Anterior cingulate cortex (tissue), 58 donors: Measurements from ENCODE around the gene GPR150.

Source experiments
- DNase-seq, 58 donors: peaks; one replicate each; lab custom pipeline; 2025; lab: John Stamatoyannopoulos, UW

Gene GPR150

DNA sequence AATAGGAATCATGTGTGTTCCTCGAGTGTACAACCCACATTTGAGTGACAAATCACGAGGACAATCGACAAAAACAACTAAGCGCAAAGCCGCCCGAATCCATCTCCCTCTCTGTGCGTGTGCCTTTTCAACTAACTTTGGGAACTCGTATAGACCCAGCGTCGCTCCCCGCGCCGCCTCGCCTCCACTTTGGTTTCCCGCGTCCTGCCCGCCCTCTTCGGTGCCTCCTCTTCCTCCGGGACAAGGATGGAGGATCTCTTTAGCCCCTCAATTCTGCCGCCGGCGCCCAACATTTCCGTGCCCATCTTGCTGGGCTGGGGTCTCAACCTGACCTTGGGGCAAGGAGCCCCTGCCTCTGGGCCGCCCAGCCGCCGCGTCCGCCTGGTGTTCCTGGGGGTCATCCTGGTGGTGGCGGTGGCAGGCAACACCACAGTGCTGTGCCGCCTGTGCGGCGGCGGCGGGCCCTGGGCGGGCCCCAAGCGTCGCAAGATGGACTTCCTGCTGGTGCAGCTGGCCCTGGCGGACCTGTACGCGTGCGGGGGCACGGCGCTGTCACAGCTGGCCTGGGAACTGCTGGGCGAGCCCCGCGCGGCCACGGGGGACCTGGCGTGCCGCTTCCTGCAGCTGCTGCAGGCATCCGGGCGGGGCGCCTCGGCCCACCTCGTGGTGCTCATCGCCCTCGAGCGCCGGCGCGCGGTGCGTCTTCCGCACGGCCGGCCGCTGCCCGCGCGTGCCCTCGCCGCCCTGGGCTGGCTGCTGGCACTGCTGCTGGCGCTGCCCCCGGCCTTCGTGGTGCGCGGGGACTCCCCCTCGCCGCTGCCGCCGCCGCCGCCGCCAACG, at the start of gene GPR150:
Gene GPR150, plus strand, starts transcription at position 58 of the 840 bp plus-strand sequence. Its CDS starts 189 bp downstream, at position 247.
- peak in 27 of 58 donors; percentile 9 to 45 (median 21) for DNase-seq

DNA sequence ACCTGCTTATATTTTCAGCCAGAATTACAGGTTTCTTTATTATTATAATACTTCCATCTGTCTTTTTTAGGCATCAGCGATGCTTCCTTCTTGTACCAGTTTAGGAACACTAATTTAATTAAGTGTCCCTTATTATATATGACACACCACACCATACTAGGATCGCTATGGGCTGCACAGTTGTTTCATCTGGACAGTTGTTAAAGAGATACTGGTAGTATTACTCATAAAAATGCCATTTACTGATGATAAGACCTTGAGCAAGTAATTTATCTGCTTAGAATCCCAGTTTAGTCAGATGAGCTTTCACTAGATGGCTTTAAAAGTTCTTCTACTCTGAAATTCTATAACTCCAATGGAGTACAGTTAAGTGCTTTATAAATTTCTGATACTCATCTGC, 47.9 kb upstream of the GPR150 start:
- DNase-seq = no peak

GRCh38 chr5:95581576-95581975, 38.3 kb upstream of the GPR150 start:
- no peak for DNase-seq

DNA sequence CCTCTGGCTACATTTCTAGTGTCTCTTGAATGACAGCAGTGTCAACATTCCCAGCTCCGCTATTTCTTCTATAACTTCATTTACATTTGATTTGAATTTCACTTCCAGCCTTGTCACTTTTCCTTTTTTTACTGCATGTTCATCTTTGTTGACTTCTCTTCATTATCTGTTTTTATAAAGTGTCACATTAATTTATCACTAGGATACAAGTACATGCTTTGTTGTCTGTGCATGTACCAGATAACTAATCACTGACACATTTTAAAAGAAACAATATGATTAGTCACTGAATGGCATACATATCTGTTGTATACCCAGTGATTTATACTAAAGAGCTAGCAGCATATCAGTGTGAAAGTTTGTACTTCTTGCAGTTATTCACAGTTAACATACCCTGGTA, 35.9 kb upstream of the GPR150 start:
- DNase-seq = no peak

GRCh38 chr5:95590880-95591279, 29.0 kb upstream of the GPR150 start:
- no peak for DNase-seq

- DNase-seq = no peak
These were observed 28.4 kb upstream of the GPR150 start for GRCh38 chr5:95591490-95591901.

- no peak for DNase-seq
These were observed 24.5 kb upstream of the GPR150 start for GRCh38 chr5:95595289-95595931.

GRCh38 chr5:95599252-95599651, 20.6 kb upstream of the GPR150 start:
- no peak for DNase-seq

DNA sequence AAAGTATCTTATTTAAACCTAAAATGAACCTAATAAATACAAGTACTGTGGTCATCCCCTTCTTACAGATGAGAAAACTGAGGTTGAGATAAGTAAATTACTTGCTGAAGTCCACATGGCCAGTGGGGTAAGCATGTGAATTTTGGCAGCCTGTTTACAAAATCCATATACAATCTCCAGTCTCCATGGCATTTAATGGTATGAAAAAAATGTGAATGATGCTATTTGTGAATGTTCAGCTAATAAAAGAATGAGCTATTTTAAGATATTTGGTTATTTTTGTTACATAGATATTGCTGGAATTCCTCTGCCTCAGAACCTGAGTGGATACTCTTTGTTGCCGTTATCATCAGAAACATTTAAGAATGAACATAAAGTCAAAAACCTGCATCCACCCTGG, 19.3 kb upstream of the GPR150 start:
- DNase-seq = no peak

- no peak for DNase-seq
These were observed 14.1 kb upstream of the GPR150 start for GRCh38 chr5:95605786-95606185.

- no peak for DNase-seq
These were observed 13.5 kb upstream of the GPR150 start for GRCh38 chr5:95606419-95606818.

DNA sequence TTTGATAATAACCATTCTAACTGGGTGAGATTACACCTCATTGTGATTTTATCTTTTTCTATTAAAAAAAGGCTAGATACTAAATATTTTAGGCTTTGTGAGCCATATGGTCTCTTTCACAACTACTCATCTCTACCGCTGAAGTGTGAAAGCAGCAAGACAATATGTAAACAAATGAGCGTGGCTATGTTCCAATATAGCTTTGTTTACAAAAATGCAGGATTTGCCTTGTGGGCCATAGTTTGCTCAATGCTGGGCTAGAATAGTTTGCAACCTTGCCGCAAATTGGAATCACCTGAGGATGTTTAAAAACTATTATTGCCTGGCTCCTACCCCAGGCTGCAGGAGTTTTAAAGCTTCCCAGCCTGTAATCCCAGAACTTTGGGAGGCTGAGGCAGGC, 10.2 kb upstream of the GPR150 start:
- DNase-seq = no peak

GRCh38 chr5:95610546-95610945, 9.3 kb upstream of the GPR150 start:
- DNase-seq = no peak

DNA sequence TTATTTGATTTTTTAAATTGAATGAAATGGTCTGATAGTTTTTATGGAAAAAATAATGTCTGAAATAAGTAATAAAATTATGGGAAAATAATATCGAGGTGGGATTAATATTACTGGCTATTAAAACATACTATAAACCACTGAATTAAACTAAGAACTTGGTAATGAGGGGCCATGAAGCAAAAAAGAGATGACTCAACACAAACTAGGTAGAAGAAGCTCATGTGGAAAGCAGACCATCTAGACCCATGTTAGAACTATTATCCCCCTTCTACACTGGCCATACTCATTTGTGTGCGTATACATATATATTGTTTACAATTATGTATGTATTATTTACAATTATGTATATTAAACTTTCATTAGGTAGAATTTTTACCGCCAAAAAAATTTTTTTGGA, 8.5 kb upstream of the GPR150 start:
- DNase-seq = no peak

GRCh38 chr5:95613514-95613913, 6.4 kb upstream of the GPR150 start:
- no peak for DNase-seq

- no peak for DNase-seq
These were observed 4.8 kb upstream of the GPR150 start for GRCh38 chr5:95615164-95615467.

GRCh38 chr5:95617057-95617456, 2.8 kb upstream of the GPR150 start:
- no peak for DNase-seq

DNA sequence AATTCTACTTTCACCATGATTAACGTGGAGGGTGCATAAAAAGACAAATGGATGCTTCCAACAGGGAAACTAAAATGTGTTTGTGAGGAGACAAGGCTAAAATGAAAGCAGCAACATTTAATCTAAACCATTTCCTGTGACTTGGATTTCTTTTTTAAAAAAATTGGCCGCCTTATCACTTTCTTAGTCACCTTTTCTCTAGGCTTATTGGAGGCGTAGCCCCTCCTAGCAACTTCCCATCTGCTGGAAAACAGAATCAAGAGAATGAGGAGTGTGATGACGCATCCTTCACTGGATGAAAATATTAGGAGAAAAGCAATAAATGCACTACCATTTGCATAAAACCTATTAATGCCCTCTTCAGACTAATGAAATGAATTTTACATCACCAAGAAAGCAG, 791 bp upstream of the GPR150 start:
- DNase-seq = no peak

DNA sequence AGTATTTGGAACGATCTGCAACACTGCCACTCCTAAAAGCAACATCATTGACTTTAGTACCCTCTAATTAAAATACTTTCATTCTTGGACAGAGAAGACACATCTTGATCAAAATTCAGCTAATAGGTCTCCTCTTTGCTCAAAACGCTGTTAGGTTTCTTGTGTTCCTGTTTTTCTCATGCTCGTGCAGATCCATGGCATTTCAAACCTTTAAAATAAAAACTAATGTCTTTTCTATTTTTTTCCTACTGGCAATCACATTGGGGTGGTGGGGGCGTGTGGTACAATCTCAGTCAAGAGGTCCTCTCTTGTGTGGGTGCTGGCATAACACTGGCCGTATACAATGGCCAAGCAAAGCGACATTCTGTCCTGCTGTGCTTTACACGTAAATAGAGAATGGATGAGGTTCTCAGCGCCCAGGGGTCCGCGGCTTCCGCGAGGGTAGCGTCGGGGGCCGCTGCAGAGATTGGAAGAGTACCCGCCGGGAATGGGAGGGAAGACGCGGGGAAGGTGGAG, 315 bp upstream of the GPR150 start:
- DNase-seq = peak in 2 of 58 donors; percentile 19 to 55

DNA sequence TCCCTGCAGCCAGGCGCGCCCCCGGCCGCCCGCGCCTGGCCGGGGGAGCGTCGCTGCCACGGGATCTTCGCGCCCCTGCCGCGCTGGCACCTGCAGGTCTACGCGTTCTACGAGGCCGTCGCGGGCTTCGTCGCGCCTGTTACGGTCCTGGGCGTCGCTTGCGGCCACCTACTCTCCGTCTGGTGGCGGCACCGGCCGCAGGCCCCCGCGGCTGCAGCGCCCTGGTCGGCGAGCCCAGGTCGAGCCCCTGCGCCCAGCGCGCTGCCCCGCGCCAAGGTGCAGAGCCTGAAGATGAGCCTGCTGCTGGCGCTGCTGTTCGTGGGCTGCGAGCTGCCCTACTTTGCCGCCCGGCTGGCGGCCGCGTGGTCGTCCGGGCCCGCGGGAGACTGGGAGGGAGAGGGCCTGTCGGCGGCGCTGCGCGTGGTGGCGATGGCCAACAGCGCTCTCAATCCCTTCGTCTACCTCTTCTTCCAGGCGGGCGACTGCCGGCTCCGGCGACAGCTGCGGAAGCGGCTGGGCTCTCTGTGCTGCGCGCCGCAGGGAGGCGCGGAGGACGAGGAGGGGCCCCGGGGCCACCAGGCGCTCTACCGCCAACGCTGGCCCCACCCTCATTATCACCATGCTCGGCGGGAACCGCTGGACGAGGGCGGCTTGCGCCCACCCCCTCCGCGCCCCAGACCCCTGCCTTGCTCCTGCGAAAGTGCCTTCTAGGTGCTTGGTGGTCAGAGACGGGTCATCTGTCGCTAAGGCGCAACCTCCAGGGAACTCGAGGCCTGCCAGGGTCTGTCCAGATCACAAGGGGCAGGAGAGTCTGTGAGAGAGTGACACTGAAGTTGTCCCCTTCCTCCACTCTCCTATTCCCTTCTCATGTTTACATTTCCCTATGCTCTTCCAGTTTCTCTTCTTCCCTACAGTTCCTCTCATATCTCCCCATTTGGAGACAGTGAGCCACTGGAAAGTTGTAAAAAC, 1.3 kb downstream of the GPR150 start:
- DNase-seq = peak in 14 of 58 donors; percentile 1 to 42 (median 15)
